GM12891 (cell line): ENCODE measurements around the gene PRSS21.

Experiments used
- DNase-seq: peaks from one replicate; pipeline ENCODE4 v3.0.0; 2011; ENCODE audit warnings: low spot score; ENCODE audit not compliant: insufficient read length
- FAIRE-seq: peaks from 2 replicates; lab custom pipeline; 2011; peaks lifted over from hg19 to GRCh38; lab: Jason Lieb, UNC
- PAX5 ChIP-seq: IDR thresholded peaks from 2 replicates; pipeline ENCODE4 v1.6.1; 2011; ENCODE audit warnings: low read length, moderate library complexity, mild to moderate bottlenecking; ENCODE audit not compliant: insufficient read depth, severe bottlenecking
- POLR2A ChIP-seq: IDR thresholded peaks from 2 replicates; pipeline ENCODE4 v1.6.1; 2011; ENCODE audit warnings: low read depth, low read length, control low read depth
- POLR2AphosphoS5 ChIP-seq: IDR thresholded peaks from 2 replicates; pipeline ENCODE4 v1.6.1; 2011; ENCODE audit warnings: low read depth, low read length, control low read depth
- POU2F2 ChIP-seq: IDR thresholded peaks from 2 replicates; pipeline ENCODE4 v1.6.1; 2011; ENCODE audit warnings: low read depth, mild to moderate bottlenecking, control low read depth, low read length, moderate library complexity
- SPI1 ChIP-seq: IDR thresholded peaks from 2 replicates; pipeline ENCODE4 v1.6.1; 2011; ENCODE audit warnings: low read depth, low read length, control low read depth
- TAF1 ChIP-seq: IDR thresholded peaks from 2 replicates; pipeline ENCODE4 v1.6.1; 2011; ENCODE audit warnings: low read depth, low read length, control low read depth

PRSS21 gene

GRCh38 chr16:2826591-2827373, 9.7 kb downstream of the PRSS21 start:
- TF ChIP-seq SPI1 = no peak
- TF ChIP-seq TAF1 = no peak
- TF ChIP-seq POU2F2 = no peak
- no peak for TF ChIP-seq POLR2A
- TF ChIP-seq PAX5 = no peak
- TF ChIP-seq POLR2AphosphoS5 = no peak
- FAIRE-seq (no peak), DNase-seq (no peak)

- FAIRE-seq = no peak
These were observed 10.3 kb downstream of the PRSS21 start for GRCh38 chr16:2827374-2827791.

GRCh38 chr16:2827831-2828520, 10.9 kb downstream of the PRSS21 start:
- DNase-seq (no peak), FAIRE-seq (no peak)
- TF ChIP-seq TAF1 (no peak), POLR2AphosphoS5 (no peak), POU2F2 (no peak), SPI1 (no peak), POLR2A (no peak), PAX5 (no peak)

More at GRCh38 chr16:2827374-2827791, 10.3 kb downstream of the PRSS21 start:
- no peak for TF ChIP-seq PAX5
- no peak for TF ChIP-seq POU2F2
- no peak for TF ChIP-seq SPI1
- no peak for TF ChIP-seq POLR2A
- TF ChIP-seq TAF1 = no peak
- TF ChIP-seq POLR2AphosphoS5 = no peak
- no peak for DNase-seq

- FAIRE-seq (no peak), DNase-seq (no peak)
- TF ChIP-seq TAF1 (no peak), POLR2AphosphoS5 (no peak), SPI1 (no peak), POLR2A (no peak), POU2F2 (no peak), PAX5 (no peak)
These were observed 11.4 kb downstream of the PRSS21 start for GRCh38 chr16:2828521-2828840.

GRCh38 chr16:2828876-2829430, 11.9 kb downstream of the PRSS21 start:
- no peak for FAIRE-seq
- DNase-seq = no peak
- TF ChIP-seq POU2F2 (no peak), PAX5 (no peak), SPI1 (no peak), POLR2AphosphoS5 (no peak), TAF1 (no peak), POLR2A (no peak)

- DNase-seq (no peak), FAIRE-seq (no peak)
- TF ChIP-seq POU2F2 (no peak), POLR2AphosphoS5 (no peak), SPI1 (no peak), TAF1 (no peak)
These were observed 12.7 kb downstream of the PRSS21 start, which contains the start of gene ZG16B for GRCh38 chr16:2829501-2830354. Gene ZG16B (plus strand): TSS chr16:2830303. CDS start chr16:2830442, 139 bp downstream.

- TF ChIP-seq SPI1 = no peak
- no peak for TF ChIP-seq PAX5
- TF ChIP-seq TAF1 = no peak
- TF ChIP-seq POLR2AphosphoS5 = no peak
- TF ChIP-seq POLR2A = no peak
- TF ChIP-seq POU2F2 = no peak
- FAIRE-seq (no peak), DNase-seq (no peak)
These were observed 13.3 kb downstream of the PRSS21 start for GRCh38 chr16:2830355-2830695.

- TF ChIP-seq POLR2A = no peak
- no peak for TF ChIP-seq POLR2AphosphoS5
- no peak for TF ChIP-seq TAF1
- no peak for TF ChIP-seq SPI1
- TF ChIP-seq POU2F2 = no peak
- no peak for TF ChIP-seq PAX5
- FAIRE-seq (no peak), DNase-seq (no peak)
These were observed 14.2 kb downstream of the PRSS21 start for GRCh38 chr16:2831203-2831602.

GRCh38 chr16:2833776-2834175, 16.7 kb downstream of the PRSS21 start:
- TF ChIP-seq SPI1 (0 out of 2 replicates have a peak, but pooled peaks have one; percentile 5), POU2F2 (no peak), POLR2AphosphoS5 (no peak)
- FAIRE-seq = no peak
- DNase-seq = no peak
